ENCODE results near the gene TSPEAR.

Gene TSPEAR

DNA sequence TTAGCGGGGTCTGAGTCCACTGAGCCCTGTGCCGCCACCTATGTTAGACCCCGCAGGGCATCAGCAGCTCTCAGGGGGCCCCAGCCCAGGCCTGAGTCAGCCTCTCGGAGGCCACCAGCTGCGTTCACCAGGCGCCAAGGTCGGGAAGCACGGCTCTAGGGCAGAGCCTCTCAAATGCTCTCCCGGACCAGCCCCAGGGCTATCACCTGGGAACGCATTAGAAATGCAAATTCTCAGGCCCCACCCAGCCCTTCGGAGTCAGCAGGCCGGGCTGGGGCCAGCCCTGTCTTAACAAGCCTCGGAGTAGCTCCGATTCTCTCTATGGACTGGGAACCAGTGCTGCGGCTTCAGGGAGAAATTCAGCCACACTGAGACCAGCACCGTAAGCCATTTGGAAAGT, 37.2 kb upstream of the TSPEAR start:
- H2AFZ ChIP-seq (ENCODE audit: low read length): no peak overlapping the region
- no peak for TF ChIP-seq EZH2 (IDR thresholded peaks at IDR 0.05; ENCODE audit: borderline replicate concordance, low read length)
- TF ChIP-seq, protein P1, sequence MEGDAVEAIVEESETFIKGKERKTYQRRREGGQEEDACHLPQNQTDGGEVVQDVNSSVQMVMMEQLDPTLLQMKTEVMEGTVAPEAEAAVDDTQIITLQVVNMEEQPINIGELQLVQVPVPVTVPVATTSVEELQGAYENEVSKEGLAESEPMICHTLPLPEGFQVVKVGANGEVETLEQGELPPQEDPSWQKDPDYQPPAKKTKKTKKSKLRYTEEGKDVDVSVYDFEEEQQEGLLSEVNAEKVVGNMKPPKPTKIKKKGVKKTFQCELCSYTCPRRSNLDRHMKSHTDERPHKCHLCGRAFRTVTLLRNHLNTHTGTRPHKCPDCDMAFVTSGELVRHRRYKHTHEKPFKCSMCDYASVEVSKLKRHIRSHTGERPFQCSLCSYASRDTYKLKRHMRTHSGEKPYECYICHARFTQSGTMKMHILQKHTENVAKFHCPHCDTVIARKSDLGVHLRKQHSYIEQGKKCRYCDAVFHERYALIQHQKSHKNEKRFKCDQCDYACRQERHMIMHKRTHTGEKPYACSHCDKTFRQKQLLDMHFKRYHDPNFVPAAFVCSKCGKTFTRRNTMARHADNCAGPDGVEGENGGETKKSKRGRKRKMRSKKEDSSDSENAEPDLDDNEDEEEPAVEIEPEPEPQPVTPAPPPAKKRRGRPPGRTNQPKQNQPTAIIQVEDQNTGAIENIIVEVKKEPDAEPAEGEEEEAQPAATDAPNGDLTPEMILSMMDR (IDR thresholded peaks at IDR 0.05; ENCODE audit: low read length): no peak
- H3K4me2 ChIP-seq (ENCODE audit: low read length): no peak overlapping the region
- no peaks in the 10 kb centered on the region for H3K36me3 ChIP-seq (ENCODE audit: insufficient read depth, low read length)
- H3K27me3 ChIP-seq (ENCODE audit: insufficient read depth, low read length): peaks cover 7% of the 10 kb centered on the region; the same call in 1 of the 2 replicates
- H3K79me2 ChIP-seq (ENCODE audit: insufficient read depth, low read length): no peaks in the 10 kb centered on the region
- 0 out of 2 replicates have a peak, but pooled peaks cover 2% of the 10 kb centered on the region for H3K9me3 ChIP-seq (ENCODE audit: low read length)
- H4K20me1 ChIP-seq (ENCODE audit: insufficient read depth, low read length): no peaks in the 10 kb centered on the region
- no peak overlapping the region for H3K27ac ChIP-seq (ENCODE audit: low read depth, low read length, poor library complexity, severe bottlenecking)
- H3K4me1 ChIP-seq (ENCODE audit: insufficient read depth, low read length, severe bottlenecking): no peaks in the 10 kb centered on the region
- H3K9ac ChIP-seq (ENCODE audit: low read length): no peak overlapping the region
- H3F3A ChIP-seq (ENCODE audit: insufficient read depth, low read length): no peaks in the 10 kb centered on the region
- H3K4me3 ChIP-seq (ENCODE audit: low read depth, low read length, poor library complexity, severe bottlenecking): no peak overlapping the region
- no peaks in the 10 kb centered on the region for H3K9me2 ChIP-seq (ENCODE audit: low read depth, low read length)

DNA sequence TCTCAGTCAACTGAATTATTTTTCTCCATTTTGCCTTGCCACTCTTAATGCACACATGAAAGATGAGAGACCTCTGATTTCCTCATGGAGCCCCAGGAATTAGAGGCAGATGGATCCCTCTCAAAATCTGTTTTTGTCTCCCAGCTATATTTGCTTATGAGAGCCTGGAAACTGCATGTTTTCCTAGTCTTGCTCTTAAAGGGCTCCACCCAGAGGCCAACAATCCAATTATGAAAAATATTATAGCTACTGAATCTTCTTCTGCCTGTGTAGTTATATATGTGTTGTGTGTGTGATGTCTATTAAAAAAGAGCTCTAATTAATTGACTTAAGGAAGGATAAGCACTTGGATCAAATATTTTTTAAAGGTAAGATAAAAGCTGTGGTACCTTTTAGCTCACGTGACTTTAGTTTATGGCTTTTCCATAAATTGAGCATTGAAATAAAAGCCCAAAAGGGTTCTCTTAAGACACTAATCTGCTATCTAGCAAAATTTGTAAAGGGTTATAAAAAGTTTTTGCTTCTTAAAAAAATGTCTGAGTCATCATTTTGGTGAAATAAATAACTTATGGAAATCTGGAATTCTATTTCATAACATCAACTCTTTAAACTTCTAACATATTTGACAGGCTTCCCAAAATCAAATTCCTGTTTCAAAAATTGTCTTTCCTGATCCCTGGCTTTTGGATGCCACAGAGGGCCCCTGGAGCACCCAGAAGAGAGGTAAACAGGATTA, 31.2 kb upstream of the TSPEAR start:
- Histone ChIP-seq H3K79me2 (ENCODE audit: insufficient read depth, low read length) (no peaks in the 10 kb centered on the region), H3K4me3 (ENCODE audit: low read depth, low read length, poor library complexity, severe bottlenecking) (no peak overlapping the region), H3K36me3 (ENCODE audit: insufficient read depth, low read length) (no peaks in the 10 kb centered on the region), H4K20me1 (ENCODE audit: insufficient read depth, low read length) (no peaks in the 10 kb centered on the region), H3K4me2 (ENCODE audit: low read length) (no peak overlapping the region), H2AFZ (ENCODE audit: low read length) (no peak overlapping the region), H3K9me2 (ENCODE audit: low read depth, low read length) (no peaks in the 10 kb centered on the region), H3K9me3 (ENCODE audit: low read length) (0 out of 2 replicates have a peak, but pooled peaks cover 2% of the 10 kb centered on the region), H3K4me1 (ENCODE audit: insufficient read depth, low read length, severe bottlenecking) (no peaks in the 10 kb centered on the region), H3F3A (ENCODE audit: insufficient read depth, low read length) (no peaks in the 10 kb centered on the region), H3K27ac (ENCODE audit: low read depth, low read length, poor library complexity, severe bottlenecking) (no peak overlapping the region), H3K9ac (ENCODE audit: low read length) (no peak overlapping the region), H3K27me3 (ENCODE audit: insufficient read depth, low read length) (no peaks in the 10 kb centered on the region; the same call in none of the 2 replicates)
- TF ChIP-seq EZH2 (IDR thresholded peaks at IDR 0.05; ENCODE audit: borderline replicate concordance, low read length): no peak
- TF ChIP-seq, protein P1 (IDR thresholded peaks at IDR 0.05; ENCODE audit: low read length): peak; percentile 27; the same call in 1 of the 2 replicates

DNA sequence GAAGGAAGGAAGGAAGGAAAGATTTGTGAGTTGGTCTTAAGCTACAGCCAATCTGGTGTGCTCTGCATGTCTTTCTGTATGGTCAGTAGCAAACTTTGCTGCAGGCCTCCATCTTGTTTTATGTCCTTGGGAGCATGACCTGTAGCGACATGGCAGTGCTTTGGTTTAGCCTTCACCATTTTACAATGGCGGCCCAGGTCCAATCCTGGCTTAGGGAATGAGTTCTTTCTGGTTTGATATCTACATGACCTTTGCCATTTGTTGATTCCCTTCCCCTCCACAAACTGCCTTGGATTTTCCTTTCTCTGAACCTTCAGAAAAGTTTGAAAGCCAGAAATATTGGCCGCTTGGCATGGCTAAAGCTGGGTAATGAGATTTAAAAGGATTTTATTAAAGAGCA, 30.5 kb upstream of the TSPEAR start:
- Histone ChIP-seq H3K79me2 (ENCODE audit: insufficient read depth, low read length) (no peaks in the 10 kb centered on the region), H3K9me2 (ENCODE audit: low read depth, low read length) (no peaks in the 10 kb centered on the region), H3K27me3 (ENCODE audit: insufficient read depth, low read length) (no peaks in the 10 kb centered on the region; the same call in none of the 2 replicates), H3K4me1 (ENCODE audit: insufficient read depth, low read length, severe bottlenecking) (no peaks in the 10 kb centered on the region), H4K20me1 (ENCODE audit: insufficient read depth, low read length) (no peaks in the 10 kb centered on the region), H3K9me3 (ENCODE audit: low read length) (0 out of 2 replicates have a peak, but pooled peaks cover 2% of the 10 kb centered on the region), H3K27ac (ENCODE audit: low read depth, low read length, poor library complexity, severe bottlenecking) (no peak overlapping the region), H3K4me3 (ENCODE audit: low read depth, low read length, poor library complexity, severe bottlenecking) (no peak overlapping the region), H3K4me2 (ENCODE audit: low read length) (no peak overlapping the region), H3K36me3 (ENCODE audit: insufficient read depth, low read length) (no peaks in the 10 kb centered on the region), H3K9ac (ENCODE audit: low read length) (no peak overlapping the region), H3F3A (ENCODE audit: insufficient read depth, low read length) (no peaks in the 10 kb centered on the region), H2AFZ (ENCODE audit: low read length) (no peak overlapping the region)
- no peak for TF ChIP-seq EZH2 (IDR thresholded peaks at IDR 0.05; ENCODE audit: borderline replicate concordance, low read length)
- TF ChIP-seq, protein P1 (IDR thresholded peaks at IDR 0.05; ENCODE audit: low read length): no peak
